ENCODE measurements around the gene ZNF385B.

The ZNF385B gene

DNA sequence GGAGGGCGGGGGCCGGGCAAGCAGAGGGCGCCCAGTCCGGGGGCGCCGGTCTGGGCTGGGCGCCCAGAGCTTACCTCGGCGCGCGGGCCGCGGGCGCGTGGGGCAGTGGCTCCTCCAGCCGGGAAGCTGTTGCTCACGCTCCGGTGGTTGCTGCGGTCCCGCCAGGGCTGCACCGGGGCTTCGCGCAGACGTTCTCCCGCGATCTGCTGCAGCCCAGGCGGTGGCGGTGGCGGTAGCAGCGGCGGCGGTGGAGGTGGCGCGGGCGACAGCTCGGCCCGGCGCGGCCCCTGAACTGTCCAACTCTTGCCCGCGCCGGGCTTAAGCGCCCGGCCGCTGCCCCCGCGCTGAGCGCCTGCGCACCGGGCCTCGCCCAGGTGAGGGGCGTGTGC lies 391 bp downstream of the ZNF385B start (continued):
- TF ChIP-seq, protein P1, sequence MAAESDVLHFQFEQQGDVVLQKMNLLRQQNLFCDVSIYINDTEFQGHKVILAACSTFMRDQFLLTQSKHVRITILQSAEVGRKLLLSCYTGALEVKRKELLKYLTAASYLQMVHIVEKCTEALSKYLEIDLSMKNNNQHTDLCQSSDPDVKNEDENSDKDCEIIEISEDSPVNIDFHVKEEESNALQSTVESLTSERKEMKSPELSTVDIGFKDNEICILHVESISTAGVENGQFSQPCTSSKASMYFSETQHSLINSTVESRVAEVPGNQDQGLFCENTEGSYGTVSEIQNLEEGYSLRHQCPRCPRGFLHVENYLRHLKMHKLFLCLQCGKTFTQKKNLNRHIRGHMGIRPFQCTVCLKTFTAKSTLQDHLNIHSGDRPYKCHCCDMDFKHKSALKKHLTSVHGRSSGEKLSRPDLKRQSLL (tag by site-specific recombination; IDR thresholded peaks at IDR 0.05), result no peak
- TF ChIP-seq OSR2 (tag by site-specific recombination; IDR thresholded peaks at IDR 0.05), result 0 out of 2 replicates have a peak, but pooled peaks have one; percentile 28
- TF ChIP-seq, protein P2, sequence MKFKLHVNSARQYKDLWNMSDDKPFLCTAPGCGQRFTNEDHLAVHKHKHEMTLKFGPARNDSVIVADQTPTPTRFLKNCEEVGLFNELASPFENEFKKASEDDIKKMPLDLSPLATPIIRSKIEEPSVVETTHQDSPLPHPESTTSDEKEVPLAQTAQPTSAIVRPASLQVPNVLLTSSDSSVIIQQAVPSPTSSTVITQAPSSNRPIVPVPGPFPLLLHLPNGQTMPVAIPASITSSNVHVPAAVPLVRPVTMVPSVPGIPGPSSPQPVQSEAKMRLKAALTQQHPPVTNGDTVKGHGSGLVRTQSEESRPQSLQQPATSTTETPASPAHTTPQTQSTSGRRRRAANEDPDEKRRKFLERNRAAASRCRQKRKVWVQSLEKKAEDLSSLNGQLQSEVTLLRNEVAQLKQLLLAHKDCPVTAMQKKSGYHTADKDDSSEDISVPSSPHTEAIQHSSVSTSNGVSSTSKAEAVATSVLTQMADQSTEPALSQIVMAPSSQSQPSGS (tag by site-specific recombination; IDR thresholded peaks at IDR 0.05; ENCODE audit: low read depth), result no peak
- peak; percentile 26; the same call in 1 of the 2 replicates for TF ChIP-seq ZNF561 (tag by site-specific recombination; IDR thresholded peaks at IDR 0.05; ENCODE audit: borderline replicate concordance)
- no peak for TF ChIP-seq ZNF600 (tag by site-specific recombination; IDR thresholded peaks at IDR 0.05)
- no peak for TF ChIP-seq ZNF157 (tag by site-specific recombination; IDR thresholded peaks at IDR 0.05)
- TF ChIP-seq, protein P3, sequence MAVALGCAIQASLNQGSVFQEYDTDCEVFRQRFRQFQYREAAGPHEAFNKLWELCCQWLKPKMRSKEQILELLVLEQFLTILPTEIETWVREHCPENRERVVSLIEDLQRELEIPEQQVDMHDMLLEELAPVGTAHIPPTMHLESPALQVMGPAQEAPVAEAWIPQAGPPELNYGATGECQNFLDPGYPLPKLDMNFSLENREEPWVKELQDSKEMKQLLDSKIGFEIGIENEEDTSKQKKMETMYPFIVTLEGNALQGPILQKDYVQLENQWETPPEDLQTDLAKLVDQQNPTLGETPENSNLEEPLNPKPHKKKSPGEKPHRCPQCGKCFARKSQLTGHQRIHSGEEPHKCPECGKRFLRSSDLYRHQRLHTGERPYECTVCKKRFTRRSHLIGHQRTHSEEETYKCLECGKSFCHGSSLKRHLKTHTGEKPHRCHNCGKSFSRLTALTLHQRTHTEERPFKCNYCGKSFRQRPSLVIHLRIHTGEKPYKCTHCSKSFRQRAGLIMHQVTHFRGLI (tag by site-specific recombination; IDR thresholded peaks at IDR 0.05), result peak; percentile 29; the same call in 1 of the 2 replicates
- TF ChIP-seq, protein P4, sequence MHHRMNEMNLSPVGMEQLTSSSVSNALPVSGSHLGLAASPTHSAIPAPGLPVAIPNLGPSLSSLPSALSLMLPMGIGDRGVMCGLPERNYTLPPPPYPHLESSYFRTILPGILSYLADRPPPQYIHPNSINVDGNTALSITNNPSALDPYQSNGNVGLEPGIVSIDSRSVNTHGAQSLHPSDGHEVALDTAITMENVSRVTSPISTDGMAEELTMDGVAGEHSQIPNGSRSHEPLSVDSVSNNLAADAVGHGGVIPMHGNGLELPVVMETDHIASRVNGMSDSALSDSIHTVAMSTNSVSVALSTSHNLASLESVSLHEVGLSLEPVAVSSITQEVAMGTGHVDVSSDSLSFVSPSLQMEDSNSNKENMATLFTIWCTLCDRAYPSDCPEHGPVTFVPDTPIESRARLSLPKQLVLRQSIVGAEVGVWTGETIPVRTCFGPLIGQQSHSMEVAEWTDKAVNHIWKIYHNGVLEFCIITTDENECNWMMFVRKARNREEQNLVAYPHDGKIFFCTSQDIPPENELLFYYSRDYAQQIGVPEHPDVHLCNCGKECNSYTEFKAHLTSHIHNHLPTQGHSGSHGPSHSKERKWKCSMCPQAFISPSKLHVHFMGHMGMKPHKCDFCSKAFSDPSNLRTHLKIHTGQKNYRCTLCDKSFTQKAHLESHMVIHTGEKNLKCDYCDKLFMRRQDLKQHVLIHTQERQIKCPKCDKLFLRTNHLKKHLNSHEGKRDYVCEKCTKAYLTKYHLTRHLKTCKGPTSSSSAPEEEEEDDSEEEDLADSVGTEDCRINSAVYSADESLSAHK (tag by site-specific recombination; IDR thresholded peaks at IDR 0.05), result no peak
- no peak for TF ChIP-seq IKZF3 (tag by site-specific recombination; IDR thresholded peaks at IDR 0.05)

DNA sequence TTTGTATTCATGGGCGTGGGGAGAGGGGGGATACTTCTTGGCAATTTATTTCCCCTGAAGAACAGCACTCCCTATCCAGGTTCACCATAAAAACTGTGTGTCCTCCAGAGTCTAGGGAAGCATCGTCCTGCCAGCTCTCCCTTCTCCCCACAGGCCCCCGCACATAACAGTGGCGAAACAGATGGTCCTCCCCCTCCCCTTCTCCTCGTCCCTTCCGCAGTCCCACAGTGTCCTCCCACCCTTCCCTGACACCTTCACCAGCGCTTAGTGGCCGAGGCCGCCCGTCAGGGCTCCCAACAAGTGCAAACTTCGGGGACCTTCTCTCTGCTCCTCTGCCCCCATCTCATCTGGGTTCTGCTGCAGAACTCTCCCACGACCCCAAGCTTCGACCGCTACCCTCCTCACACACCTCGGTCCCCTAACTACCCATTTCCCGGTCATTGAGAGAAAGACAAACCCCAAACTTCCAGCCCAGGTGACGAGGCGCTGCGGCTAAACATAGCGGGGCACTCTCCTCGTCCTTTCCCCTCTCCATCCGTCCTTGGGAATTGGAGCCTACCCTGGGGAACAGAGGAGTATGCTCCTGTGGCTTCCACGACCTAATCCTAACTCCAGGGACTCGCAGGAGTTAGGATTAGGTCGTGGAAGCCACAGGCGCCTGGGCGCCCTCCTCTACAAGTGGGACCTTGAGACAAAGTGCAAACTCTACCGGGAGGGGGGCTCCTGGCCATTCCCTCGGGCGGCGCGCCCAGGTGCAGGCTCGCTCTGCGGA lies 971 bp downstream of the ZNF385B start:
- Histone ChIP-seq H3K27ac (ENCODE audit: extremely low read depth, low read depth, low read length) (peak overlapping the region; percentile 63; the same call in 1 of the 2 replicates), H3K36me3 (ENCODE audit: control insufficient read depth in 2 of 2, insufficient read depth in 1 of 2, low read length in 2 of 2) (no peaks in the 10 kb centered on the region), H3K4me1 (ENCODE audit: control insufficient read depth, insufficient read depth, low read length) (0 out of 2 replicates have a peak, but pooled peaks cover 3% of the 10 kb centered on the region), H3K4me3 (ENCODE audit: low read depth, low read length) (peak overlapping the region; percentile 54), H3K9me3 (ENCODE audit: control insufficient read depth, insufficient read depth, low read depth, low read length) (no peaks in the 10 kb centered on the region)
- ChIA-PET POLR2A (no interaction called here), CTCF (no interaction called here)
- TF ChIP-seq, protein P5, sequence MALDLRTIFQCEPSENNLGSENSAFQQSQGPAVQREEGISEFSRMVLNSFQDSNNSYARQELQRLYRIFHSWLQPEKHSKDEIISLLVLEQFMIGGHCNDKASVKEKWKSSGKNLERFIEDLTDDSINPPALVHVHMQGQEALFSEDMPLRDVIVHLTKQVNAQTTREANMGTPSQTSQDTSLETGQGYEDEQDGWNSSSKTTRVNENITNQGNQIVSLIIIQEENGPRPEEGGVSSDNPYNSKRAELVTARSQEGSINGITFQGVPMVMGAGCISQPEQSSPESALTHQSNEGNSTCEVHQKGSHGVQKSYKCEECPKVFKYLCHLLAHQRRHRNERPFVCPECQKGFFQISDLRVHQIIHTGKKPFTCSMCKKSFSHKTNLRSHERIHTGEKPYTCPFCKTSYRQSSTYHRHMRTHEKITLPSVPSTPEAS (tag by site-specific recombination; IDR thresholded peaks at IDR 0.05), result no peak
- TF ChIP-seq, protein P6, sequence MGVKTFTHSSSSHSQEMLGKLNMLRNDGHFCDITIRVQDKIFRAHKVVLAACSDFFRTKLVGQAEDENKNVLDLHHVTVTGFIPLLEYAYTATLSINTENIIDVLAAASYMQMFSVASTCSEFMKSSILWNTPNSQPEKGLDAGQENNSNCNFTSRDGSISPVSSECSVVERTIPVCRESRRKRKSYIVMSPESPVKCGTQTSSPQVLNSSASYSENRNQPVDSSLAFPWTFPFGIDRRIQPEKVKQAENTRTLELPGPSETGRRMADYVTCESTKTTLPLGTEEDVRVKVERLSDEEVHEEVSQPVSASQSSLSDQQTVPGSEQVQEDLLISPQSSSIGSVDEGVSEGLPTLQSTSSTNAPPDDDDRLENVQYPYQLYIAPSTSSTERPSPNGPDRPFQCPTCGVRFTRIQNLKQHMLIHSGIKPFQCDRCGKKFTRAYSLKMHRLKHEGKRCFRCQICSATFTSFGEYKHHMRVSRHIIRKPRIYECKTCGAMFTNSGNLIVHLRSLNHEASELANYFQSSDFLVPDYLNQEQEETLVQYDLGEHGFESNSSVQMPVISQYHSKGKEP (tag by site-specific recombination; IDR thresholded peaks at IDR 0.05), result no peak
- TF ChIP-seq EGR2 (tag by site-specific recombination; IDR thresholded peaks at IDR 0.05; ENCODE audit: low read depth) (peak; percentile 47; the same call in 1 of the 2 replicates), ZNF426 (tag by site-specific recombination; IDR thresholded peaks at IDR 0.05) (no peak), ZNF596 (tag by site-specific recombination; IDR thresholded peaks at IDR 0.05) (0 out of 2 replicates have a peak, but pooled peaks have one; percentile 13), ZNF366 (tag by site-specific recombination; conservative IDR thresholded peaks at IDR 0.05) (peak; percentile 30), OSR2 (tag by site-specific recombination; IDR thresholded peaks at IDR 0.05) (no peak), ZNF48 (tag by site-specific recombination; IDR thresholded peaks at IDR 0.05) (no peak)
- TF ChIP-seq, protein P7, sequence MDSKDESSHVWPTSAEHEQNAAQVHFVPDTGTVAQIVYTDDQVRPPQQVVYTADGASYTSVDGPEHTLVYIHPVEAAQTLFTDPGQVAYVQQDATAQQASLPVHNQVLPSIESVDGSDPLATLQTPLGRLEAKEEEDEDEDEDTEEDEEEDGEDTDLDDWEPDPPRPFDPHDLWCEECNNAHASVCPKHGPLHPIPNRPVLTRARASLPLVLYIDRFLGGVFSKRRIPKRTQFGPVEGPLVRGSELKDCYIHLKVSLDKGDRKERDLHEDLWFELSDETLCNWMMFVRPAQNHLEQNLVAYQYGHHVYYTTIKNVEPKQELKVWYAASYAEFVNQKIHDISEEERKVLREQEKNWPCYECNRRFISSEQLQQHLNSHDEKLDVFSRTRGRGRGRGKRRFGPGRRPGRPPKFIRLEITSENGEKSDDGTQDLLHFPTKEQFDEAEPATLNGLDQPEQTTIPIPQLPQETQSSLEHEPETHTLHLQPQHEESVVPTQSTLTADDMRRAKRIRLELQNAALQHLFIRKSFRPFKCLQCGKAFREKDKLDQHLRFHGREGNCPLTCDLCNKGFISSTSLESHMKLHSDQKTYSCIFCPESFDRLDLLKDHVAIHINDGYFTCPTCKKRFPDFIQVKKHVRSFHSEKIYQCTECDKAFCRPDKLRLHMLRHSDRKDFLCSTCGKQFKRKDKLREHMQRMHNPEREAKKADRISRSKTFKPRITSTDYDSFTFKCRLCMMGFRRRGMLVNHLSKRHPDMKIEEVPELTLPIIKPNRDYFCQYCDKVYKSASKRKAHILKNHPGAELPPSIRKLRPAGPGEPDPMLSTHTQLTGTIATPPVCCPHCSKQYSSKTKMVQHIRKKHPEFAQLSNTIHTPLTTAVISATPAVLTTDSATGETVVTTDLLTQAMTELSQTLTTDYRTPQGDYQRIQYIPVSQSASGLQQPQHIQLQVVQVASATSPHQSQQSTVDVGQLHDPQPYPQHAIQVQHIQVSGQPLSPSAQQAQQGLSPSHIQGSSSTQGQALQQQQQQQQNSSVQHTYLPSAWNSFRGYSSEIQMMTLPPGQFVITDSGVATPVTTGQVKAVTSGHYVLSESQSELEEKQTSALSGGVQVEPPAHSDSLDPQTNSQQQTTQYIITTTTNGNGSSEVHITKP (tag by site-specific recombination; IDR thresholded peaks at IDR 0.05), result peak; percentile 99
- TF ChIP-seq, protein P8, sequence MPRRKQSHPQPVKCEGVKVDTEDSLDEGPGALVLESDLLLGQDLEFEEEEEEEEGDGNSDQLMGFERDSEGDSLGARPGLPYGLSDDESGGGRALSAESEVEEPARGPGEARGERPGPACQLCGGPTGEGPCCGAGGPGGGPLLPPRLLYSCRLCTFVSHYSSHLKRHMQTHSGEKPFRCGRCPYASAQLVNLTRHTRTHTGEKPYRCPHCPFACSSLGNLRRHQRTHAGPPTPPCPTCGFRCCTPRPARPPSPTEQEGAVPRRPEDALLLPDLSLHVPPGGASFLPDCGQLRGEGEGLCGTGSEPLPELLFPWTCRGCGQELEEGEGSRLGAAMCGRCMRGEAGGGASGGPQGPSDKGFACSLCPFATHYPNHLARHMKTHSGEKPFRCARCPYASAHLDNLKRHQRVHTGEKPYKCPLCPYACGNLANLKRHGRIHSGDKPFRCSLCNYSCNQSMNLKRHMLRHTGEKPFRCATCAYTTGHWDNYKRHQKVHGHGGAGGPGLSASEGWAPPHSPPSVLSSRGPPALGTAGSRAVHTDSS (tag by site-specific recombination; IDR thresholded peaks at IDR 0.05), result no peak
